Adrenal gland (tissue), 12 donors: ENCODE data around the gene ISM1. TPM values are rescaled to one million over a fixed set of nuclear protein-coding genes. Genes with fewer than 3 reads are reported as not detected.
A peak's percentile ranks its signal among the peaks of the same experiment; 100 is the strongest.

Experiments
- DNase-seq, 7 donors: peaks; one replicate each; pipeline ENCODE4 v3.0.0-alpha.2; 2019 to 2020
- H3K27ac ChIP-seq, 5 donors: fragments of 200-600 bp; sonication (generic) in 4 of 5; 1 replicate in 3 of 5; 2 replicates in 2 of 5; pipeline versions ENCODE4 v1.5.1 to v1.8.0; 2016 to 2020; ENCODE audit warnings: mild to moderate bottlenecking in 1 of 5
- H3K27me3 ChIP-seq: fragments of 200-600 bp; 2 replicates; pipeline ENCODE4 v1.8.0; 2021
- H3K36me3 ChIP-seq, 2 donors: fragments of 200-600 bp; replicated peaks in 1 of 2; 1 replicate in 1 of 2; 2 replicates in 1 of 2; pipeline versions ENCODE4 v1.5.1 to v1.8.0; 2018 to 2022
- H3K4me1 ChIP-seq, 2 donors: fragments of 200-600 bp; replicated peaks in 1 of 2; 1 replicate in 1 of 2; 2 replicates in 1 of 2; pipeline versions ENCODE4 v1.5.1 to v1.8.0; 2018 to 2021
- H3K4me3 ChIP-seq, 4 donors: fragments of 200-600 bp; sonication (generic) in 3 of 4; one replicate each; pipeline ENCODE4 v1.5.1; 2016 to 2018
- H3K9me3 ChIP-seq, 3 donors: fragments of 200-600 bp; sonication (generic) in 1 of 3; replicated peaks in 1 of 3; 1 replicate in 2 of 3; 2 replicates in 1 of 3; pipeline versions ENCODE4 v1.5.1 to v1.8.0; 2016 to 2021
- CTCF ChIP-seq, 6 experiments: fragments of 450-650 bp in 4 of 6; fragments of 200-600 bp in 2 of 6; sonication (generic) in 1 of 6; IDR thresholded peaks; 1 replicate in 5 of 6; 2 replicates in 1 of 6; pipeline versions ENCODE4 v1.5.1 to v1.8.0; 2016 to 2021; ENCODE audit warnings: antibody characterized with exemption in 6 of 6, mild to moderate bottlenecking in 2 of 6, moderate library complexity in 1 of 6
- POLR2A ChIP-seq, 2 donors: fragments of 450-650 bp; IDR thresholded peaks; one replicate each; pipeline ENCODE4 v1.6.1; 2017; ENCODE audit warnings: antibody characterized with exemption in 2 of 2, mild to moderate bottlenecking in 2 of 2, moderate library complexity in 1 of 2
- whole genome bisulfite sequencing, 4 donors: extraction: QIAGEN DNeasy Blood & Tissue Kit in 2 of 4; methylation state at CpG; one replicate each; pipeline versions ENCODE4 v1.1.5 to v1.1.7; 2013 to 2017; 5-methylcytosine and 5-hydroxymethylcytosine counted together
- intact Hi-C, 2 donors: fragments of 100-400 bp; cut with DNase I; formaldehyde crosslinking; loops; one replicate each; pipeline versions ENCODE4 v1.14.1 to v1.15.0; 2022 to 2023
- polyA plus RNA-seq, 3 donors: library from polyadenylated mRNA; stranded (reverse); fragments of 200-250 nt in 2 of 3; fragments of 350-450 nt in 1 of 3; fragmentation: Illumina TruSeq in 1 of 3; extraction: RNeasy Lipid Tissue Mini Kit (QIAGEN cat#74804) in 1 of 3; gene quantifications; one replicate each; pipeline ENCODE4 v1.2.3, GENCODE V29; 2013 to 2014
- total RNA-seq, 9 donors: library from RNA; depleted of rRNA in 4 of 9; stranded (reverse); fragments of >200 nt in 4 of 9; fragments of 120-200 nt in 1 of 9; fragmentation: NEBNext Ultra II Directional in 1 of 9; extraction: Animal tissue kit (Norgen Biotek cat#: 25700) in 1 of 9; gene quantifications; one replicate each; pipeline versions ENCODE4 v1.1.0 to v1.2.4, GENCODE V29; 2013 to 2023
- donor health status: healthy with polysubstance abuse.
- donor health status: Bipolar disorder and iron deficiency.
- donor health status: DM: yes; HTN: yes; CAD: no.
- donor health status: DM: no; HTN: no; CAD: no.
- donor health status: DM: no; HTN: no; CAD: no.
- donor health status: DM: yes; HTN: yes; CAD: no.

Gene ISM1
- total and polyA plus RNA-seq, 12 donors: 0.17 to 4.4 (median 1.8) TPM

- Histone ChIP-seq H3K27ac (no peak overlapping the region), H3K36me3 (no peaks in the 10 kb centered on the region), H3K9me3 (no peaks in the 10 kb centered on the region), H3K4me3 (no peak overlapping the region), H3K27me3 (no peaks in the 10 kb centered on the region), H3K4me1 (no peaks in the 10 kb centered on the region)
- intact Hi-C loops: no loop called here
- TF ChIP-seq CTCF (IDR thresholded peaks at IDR 0.05): no peak
- WGBS, 4 donors: 74 to 84% (median 81%) methylated on average over 7 of the region's 7 CpGs
- no peak for DNase-seq
Measured at GRCh38 chr20:13260650-13261279, 39.7 kb downstream of the ISM1 start.

- DNase-seq: peak; percentile 22 to 68 (median 48)
- H3K27me3 ChIP-seq: no peaks in the 10 kb centered on the region
- WGBS, 4 donors: 84 to 95% (median 91%) methylated on average over 8 of the region's 8 CpGs
- TF ChIP-seq CTCF (IDR thresholded peaks at IDR 0.05) (peak; percentile 27 to 61 (median 51)), POLR2A (IDR thresholded peaks at IDR 0.05) (no peak)
- intact Hi-C loops: no loop called here
- no peaks in the 10 kb centered on the region for H3K9me3 ChIP-seq
- no peak overlapping the region for H3K27ac ChIP-seq
- no peaks in the 10 kb centered on the region for H3K4me1 ChIP-seq
- no peaks in the 10 kb centered on the region for H3K36me3 ChIP-seq
- no peak overlapping the region for H3K4me3 ChIP-seq
Measured at GRCh38 chr20:13261460-13262301, 40.6 kb downstream of the ISM1 start.

- intact Hi-C loops: no loop called here
- Histone ChIP-seq H3K36me3 (no peaks in the 10 kb centered on the region), H3K4me3 (no peak overlapping the region), H3K27me3 (no peaks in the 10 kb centered on the region), H3K9me3 (no peaks in the 10 kb centered on the region), H3K4me1 (no peaks in the 10 kb centered on the region), H3K27ac (no peak overlapping the region)
- no peak for DNase-seq
- 56 to 63% (median 61%) methylated on average over 2 of the region's 2 CpGs for WGBS, 4 donors
- TF ChIP-seq POLR2A (IDR thresholded peaks at IDR 0.05): no peak
- TF ChIP-seq CTCF (IDR thresholded peaks at IDR 0.05): no peak
Measured at GRCh38 chr20:13262302-13262650, 41.2 kb downstream of the ISM1 start.

- Histone ChIP-seq H3K4me1 (no peaks in the 10 kb centered on the region), H3K27ac (no peak overlapping the region), H3K27me3 (no peaks in the 10 kb centered on the region), H3K9me3 (no peaks in the 10 kb centered on the region), H3K36me3 (no peaks in the 10 kb centered on the region), H3K4me3 (no peak overlapping the region)
- no peak for DNase-seq
- WGBS, 4 donors: 50 to 60% (median 55%) methylated on average over 9 of the region's 9 CpGs
- intact Hi-C loops: no loop called here
- TF ChIP-seq POLR2A (IDR thresholded peaks at IDR 0.05) (no peak), CTCF (IDR thresholded peaks at IDR 0.05) (no peak)
Measured at GRCh38 chr20:13262671-13263360, 41.7 kb downstream of the ISM1 start.
